Rectal smooth muscle tissue (tissue), 1 donor: ENCODE data around the gene ISLR.

ENCODE experiments used
- H3K27ac ChIP-seq: one replicate; pipeline ENCODE4 v1.7.0; 2013; ENCODE audit warnings: low read depth, low read length, inconsistent platforms
- H3K27me3 ChIP-seq: one replicate; pipeline ENCODE4 v1.7.0; 2013; ENCODE audit warnings: low read length; ENCODE audit not compliant: control insufficient read depth, insufficient read depth
- H3K36me3 ChIP-seq: one replicate; pipeline ENCODE4 v1.7.0; 2013; ENCODE audit warnings: low read length; ENCODE audit not compliant: control insufficient read depth, insufficient read depth
- H3K4me1 ChIP-seq: one replicate; pipeline ENCODE4 v1.7.0; 2013; ENCODE audit warnings: low read length; ENCODE audit not compliant: control insufficient read depth, insufficient read depth
- H3K4me3 ChIP-seq: one replicate; pipeline ENCODE4 v1.7.0; 2013; ENCODE audit warnings: low read length
- H3K9ac ChIP-seq: one replicate; pipeline ENCODE4 v1.7.0; 2013; ENCODE audit warnings: low read length

Gene ISLR

GRCh38 chr15:74208496-74208895, 35.0 kb downstream of the ISLR start:
- Histone ChIP-seq H3K9ac (no peak overlapping the region), H3K27me3 (no peaks in the 10 kb centered on the region), H3K36me3 (no peaks in the 10 kb centered on the region), H3K4me1 (no peaks in the 10 kb centered on the region), H3K27ac (no peak overlapping the region), H3K4me3 (no peak overlapping the region)

GRCh38 chr15:74208901-74209559, 35.5 kb downstream of the ISLR start:
- no peaks in the 10 kb centered on the region for H3K4me1 ChIP-seq
- H3K27me3 ChIP-seq, result no peaks in the 10 kb centered on the region
- H3K9ac ChIP-seq, result no peak overlapping the region
- H3K36me3 ChIP-seq, result no peaks in the 10 kb centered on the region
- H3K4me3 ChIP-seq, result no peak overlapping the region
- no peak overlapping the region for H3K27ac ChIP-seq

GRCh38 chr15:74209560-74209958, 36.0 kb downstream of the ISLR start:
- Histone ChIP-seq H3K27me3 (no peaks in the 10 kb centered on the region), H3K36me3 (no peaks in the 10 kb centered on the region), H3K9ac (no peak overlapping the region), H3K27ac (no peak overlapping the region), H3K4me1 (no peaks in the 10 kb centered on the region), H3K4me3 (no peak overlapping the region)

GRCh38 chr15:74209997-74210671, 36.6 kb downstream of the ISLR start:
- Histone ChIP-seq H3K4me1 (no peaks in the 10 kb centered on the region), H3K27me3 (no peaks in the 10 kb centered on the region)

GRCh38 chr15:74210729-74211128, 37.2 kb downstream of the ISLR start:
- no peaks in the 10 kb centered on the region for H3K36me3 ChIP-seq
- H3K27me3 ChIP-seq, result no peaks in the 10 kb centered on the region
- H3K4me3 ChIP-seq, result no peak overlapping the region
- no peaks in the 10 kb centered on the region for H3K4me1 ChIP-seq
- no peak overlapping the region for H3K9ac ChIP-seq
- no peak overlapping the region for H3K27ac ChIP-seq

More at GRCh38 chr15:74209997-74210671, 36.6 kb downstream of the ISLR start:
- no peaks in the 10 kb centered on the region for H3K36me3 ChIP-seq
- H3K27ac ChIP-seq, result no peak overlapping the region
- no peak overlapping the region for H3K4me3 ChIP-seq
- no peak overlapping the region for H3K9ac ChIP-seq

- Histone ChIP-seq H3K9ac (no peak overlapping the region), H3K27me3 (no peaks in the 10 kb centered on the region), H3K36me3 (no peaks in the 10 kb centered on the region), H3K4me1 (no peaks in the 10 kb centered on the region), H3K4me3 (no peak overlapping the region), H3K27ac (no peak overlapping the region)
Measured at GRCh38 chr15:74211656-74212055, 38.1 kb downstream of the ISLR start.

GRCh38 chr15:74212494-74212893, 39.0 kb downstream of the ISLR start:
- no peak overlapping the region for H3K4me3 ChIP-seq

GRCh38 chr15:74213858-74214284, 40.4 kb downstream of the ISLR start:
- Histone ChIP-seq H3K4me1 (no peaks in the 10 kb centered on the region), H3K27ac (no peak overlapping the region), H3K9ac (no peak overlapping the region), H3K36me3 (no peaks in the 10 kb centered on the region), H3K4me3 (no peak overlapping the region), H3K27me3 (no peaks in the 10 kb centered on the region)

More at GRCh38 chr15:74212494-74212893, 39.0 kb downstream of the ISLR start:
- Histone ChIP-seq H3K9ac (no peak overlapping the region), H3K27me3 (no peaks in the 10 kb centered on the region), H3K36me3 (no peaks in the 10 kb centered on the region), H3K4me1 (no peaks in the 10 kb centered on the region), H3K27ac (no peak overlapping the region)

- H3K4me1 ChIP-seq, result no peaks in the 10 kb centered on the region
- H3K27ac ChIP-seq, result no peak overlapping the region
- no peak overlapping the region for H3K4me3 ChIP-seq
- no peaks in the 10 kb centered on the region for H3K27me3 ChIP-seq
- no peaks in the 10 kb centered on the region for H3K36me3 ChIP-seq
- no peak overlapping the region for H3K9ac ChIP-seq
Measured at GRCh38 chr15:74214324-74215021, 41.0 kb downstream of the ISLR start.

- no peak overlapping the region for H3K4me3 ChIP-seq
- H3K4me1 ChIP-seq, result no peaks in the 10 kb centered on the region
- no peaks in the 10 kb centered on the region for H3K36me3 ChIP-seq
- no peaks in the 10 kb centered on the region for H3K27me3 ChIP-seq
- H3K27ac ChIP-seq, result no peak overlapping the region
- no peak overlapping the region for H3K9ac ChIP-seq
Measured at GRCh38 chr15:74215958-74216357, 42.4 kb downstream of the ISLR start.

GRCh38 chr15:74216949-74217348, 43.4 kb downstream of the ISLR start:
- Histone ChIP-seq H3K9ac (no peak overlapping the region), H3K4me3 (no peak overlapping the region), H3K27me3 (no peaks in the 10 kb centered on the region), H3K36me3 (no peaks in the 10 kb centered on the region), H3K4me1 (no peaks in the 10 kb centered on the region), H3K27ac (no peak overlapping the region)

GRCh38 chr15:74217907-74218885, 44.7 kb downstream of the ISLR start:
- Histone ChIP-seq H3K27ac (no peak overlapping the region), H3K27me3 (peaks cover 5% of the 10 kb centered on the region), H3K9ac (no peak overlapping the region), H3K4me3 (no peak overlapping the region), H3K36me3 (no peaks in the 10 kb centered on the region), H3K4me1 (no peaks in the 10 kb centered on the region)
